Fibroblast of peridontal ligament (primary cell): ENCODE data around the gene SNHG17.

Experiments used
- DNase-seq: peaks from one replicate; pipeline ENCODE4 v3.0.0-alpha.2; 2010; ENCODE audit errors: extremely low read depth

Gene SNHG17

DNA sequence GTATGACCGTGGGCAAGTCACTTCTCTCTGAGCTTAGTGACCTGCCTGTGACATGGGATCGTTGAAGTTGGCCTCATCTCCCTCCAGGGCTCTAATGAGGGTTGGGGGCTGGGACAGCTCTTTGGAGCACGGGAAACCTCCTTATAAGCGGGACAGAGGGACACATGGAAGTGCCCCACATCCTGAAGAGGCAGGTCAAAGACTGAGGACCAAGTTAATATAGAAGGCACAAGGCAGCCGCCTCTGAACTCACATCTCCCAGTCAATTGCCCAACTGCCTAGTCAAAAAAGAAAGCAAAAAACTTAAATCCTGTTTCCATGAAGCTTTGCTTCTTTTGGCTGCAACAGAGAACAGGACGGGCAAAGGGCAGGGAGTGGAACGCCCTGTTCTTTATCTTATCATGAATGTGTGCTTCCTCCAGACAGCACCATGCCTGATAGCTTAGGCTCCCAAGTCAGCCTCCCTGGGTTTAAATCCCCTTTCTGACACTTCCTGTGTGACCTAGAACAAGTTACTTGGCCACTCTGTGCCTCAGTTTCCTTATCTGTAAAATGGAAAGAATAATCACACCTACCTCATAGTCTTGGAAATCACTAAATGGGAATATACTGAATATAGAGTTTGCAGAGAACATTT is 61.8 kb downstream of the SNHG17 start:
- DNase-seq: no peak

DNA sequence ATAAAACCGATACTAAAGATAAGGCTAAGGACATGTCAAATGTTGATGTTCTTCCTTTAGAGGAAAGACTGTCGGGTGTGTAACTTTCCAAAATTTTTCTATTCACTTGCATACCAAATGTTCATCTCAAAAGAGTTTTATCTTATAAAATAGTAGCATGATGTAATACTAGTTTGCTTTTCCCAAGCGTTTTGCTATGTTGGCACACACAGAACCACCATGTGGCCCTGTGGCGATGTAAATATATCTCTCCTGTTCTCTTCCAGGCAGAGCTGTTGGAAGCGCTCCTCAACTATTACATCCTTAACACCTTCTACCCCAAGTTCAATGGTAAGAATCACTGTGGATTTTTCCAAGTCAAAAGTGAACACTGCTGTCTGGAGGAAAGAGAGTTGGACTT is 62.3 kb downstream of the SNHG17 start:
- DNase-seq: no peak
